HepG2 (cell line): Measurements from ENCODE around the gene TMEM139. TPM values are rescaled to one million over a fixed set of nuclear protein-coding genes. Genes with fewer than 3 reads are reported as not detected.

Experiments
- ATAC-seq: fragments of 200-7000 bp; cut with Tn5 transposase; 3 replicates; pipeline ENCODE4 v1.9.1; 2020; ENCODE audit warnings: mild to moderate bottlenecking, moderate library complexity
- BruUV-seq: library from RNA; stranded (reverse); fragments of 400-500 nt; replicated peaks from 2 replicates; lab custom pipeline; 2021; lab: Mats Ljungman, UMichigan
- CTCF ChIA-PET: fragments of 300-600 bp; formaldehyde crosslinking; extraction: SDS; loops from one replicate; lab custom pipeline; 2021; ENCODE audit warnings: low total read pairs, inconsistent platforms, low intra/inter-chr PET ratio; lab: Yijun Ruan, JAX
- POLR2A ChIA-PET: fragments of 350-600 bp; sonication (Branson Sonifier 250); formaldehyde crosslinking; loops from one replicate; lab custom pipeline; 2020; ENCODE audit warnings: antibody characterized with exemption, inconsistent platforms; lab: Yijun Ruan, JAX
- DNase-seq: peaks from one replicate; pipeline ENCODE4 v3.0.0-alpha.2; 2015; ENCODE audit warnings: low spot score
- FAIRE-seq: peaks from 3 replicates; lab custom pipeline; 2011; peaks lifted over from hg19 to GRCh38; lab: Jason Lieb, UNC
- H2AFZ ChIP-seq: one replicate; pipeline ENCODE4 v1.6.1; 2011; ENCODE audit warnings: low read length, inconsistent platforms
- H3K27ac ChIP-seq: fragments of 300-600 bp; 3 replicates; pipeline ENCODE4 v1.8.0; 2011; ENCODE audit warnings: mixed run types, mild to moderate bottlenecking, mixed read lengths, low read length, inconsistent platforms; ENCODE audit not compliant: insufficient read depth; ENCODE audit errors: extremely low read length
- H3K27me3 ChIP-seq, 2 experiments: fragments of 200-600 bp in 1 of 2; 2 replicates in 1 of 2; 3 replicates in 1 of 2; pipeline versions ENCODE4 v1.6.0 to v1.8.0; 2011; ENCODE audit warnings: low read length in 2 of 2, mild to moderate bottlenecking in 2 of 2, moderate library complexity in 2 of 2, inconsistent platforms in 1 of 2; ENCODE audit not compliant: insufficient read depth in 2 of 2, control insufficient read depth in 1 of 2
- H3K36me3 ChIP-seq, 2 experiments: fragments of 200-600 bp in 1 of 2; replicated peaks in 1 of 2; 2 replicates in 1 of 2; 3 replicates in 1 of 2; pipeline versions ENCODE4 v1.5.1 to v1.8.0; 2011; ENCODE audit warnings: low read length in 2 of 2, inconsistent platforms in 1 of 2; ENCODE audit not compliant: insufficient read depth in 2 of 2, control insufficient read depth in 1 of 2
- H3K4me1 ChIP-seq: 2 replicates; pipeline ENCODE4 v1.5.1; 2012; ENCODE audit warnings: low read length, inconsistent platforms; ENCODE audit not compliant: insufficient read depth
- H3K4me2 ChIP-seq: 2 replicates; pipeline ENCODE4 v1.6.0; 2011; ENCODE audit warnings: low read depth, low read length, inconsistent platforms
- H3K4me3 ChIP-seq, 3 experiments: fragments of 200-600 bp in 1 of 3; sonication (generic), shearing (Covaris generic) in 1 of 3; replicated peaks in 1 of 3; 2 replicates each; pipeline ENCODE4 v1.5.1; 2011 to 2016; ENCODE audit warnings: low read length in 3 of 3, inconsistent platforms in 2 of 3, low read depth in 2 of 3, mild to moderate bottlenecking in 2 of 3, control low read depth in 1 of 3, mixed read lengths in 1 of 3; ENCODE audit not compliant: insufficient read depth in 1 of 3
- H3K79me2 ChIP-seq: one replicate; pipeline ENCODE4 v1.6.1; 2011; ENCODE audit warnings: low read length, inconsistent platforms; ENCODE audit not compliant: insufficient read depth
- H3K9ac ChIP-seq: 2 replicates; pipeline ENCODE4 v1.6.0; 2011; ENCODE audit warnings: mild to moderate bottlenecking, low read depth, low read length, inconsistent platforms; ENCODE audit not compliant: insufficient read depth
- H3K9me3 ChIP-seq: 2 replicates; pipeline ENCODE4 v1.5.1; 2012; ENCODE audit warnings: mild to moderate bottlenecking, low read length
- H4K20me1 ChIP-seq: 2 replicates; pipeline ENCODE4 v1.6.0; 2011; ENCODE audit warnings: inconsistent platforms, mild to moderate bottlenecking, low read length, moderate library complexity; ENCODE audit not compliant: insufficient read depth
- ARID3A ChIP-seq: IDR thresholded peaks from 2 replicates; pipeline ENCODE4 v1.6.1; 2012; ENCODE audit warnings: low read depth, low read length, improper control_type of control experiment
- ERF ChIP-seq: IDR thresholded peaks from 2 replicates; pipeline ENCODE4 v1.6.1; 2018; ENCODE audit warnings: missing biosample characterization, missing genetic modification reagents
- EZH2 ChIP-seq: conservative IDR thresholded peaks from 2 replicates; pipeline ENCODE4 v1.6.1; 2012; ENCODE audit warnings: mild to moderate bottlenecking, low read depth, low read length, moderate library complexity
- KAT2B ChIP-seq: fragments of 150-350 bp; IDR thresholded peaks from 2 replicates; pipeline ENCODE4 v1.6.1; 2014; ENCODE audit warnings: low read depth, low read length, borderline replicate concordance
- PRDM15 ChIP-seq: sonication (generic); formaldehyde crosslinking; IDR thresholded peaks from 2 replicates; pipeline ENCODE4 v1.4.0; 2020; ENCODE audit warnings: missing genetic modification reagents
- SYNCRIP ChIP-seq: fragments of 200-400 bp; formaldehyde crosslinking; IDR thresholded peaks from 2 replicates; pipeline ENCODE4 v1.6.1; 2018; ENCODE audit warnings: mild to moderate bottlenecking, low read depth, low read length; ENCODE audit not compliant: insufficient read depth
- UBTF ChIP-seq: sonication (generic); formaldehyde crosslinking; IDR thresholded peaks from 2 replicates; pipeline ENCODE4 v1.4.0; 2020; ENCODE audit warnings: mild to moderate bottlenecking, missing genetic modification reagents
- ZMAT5 ChIP-seq: sonication (generic); formaldehyde crosslinking; IDR thresholded peaks from 2 replicates; pipeline ENCODE4 v1.5.0; 2020; ENCODE audit warnings: mild to moderate bottlenecking, low read depth, missing genetic modification reagents, borderline replicate concordance
- ZNF501 ChIP-seq: sonication (generic); formaldehyde crosslinking; IDR thresholded peaks from 2 replicates; pipeline ENCODE4 v1.5.1; 2020; ENCODE audit warnings: mild to moderate bottlenecking, moderate library complexity, missing genetic modification reagents
- ZNF614 ChIP-seq: IDR thresholded peaks from 2 replicates; pipeline ENCODE4 v1.6.1; 2018; ENCODE audit warnings: missing biosample characterization, missing genetic modification reagents, inconsistent platforms, borderline replicate concordance
- ZNF780A ChIP-seq: sonication (generic); formaldehyde crosslinking; IDR thresholded peaks from 2 replicates; pipeline ENCODE4 v1.8.0; 2022; ENCODE audit warnings: mild to moderate bottlenecking, missing genetic modification reagents, moderate library complexity
- ZNF883 ChIP-seq: sonication (generic); formaldehyde crosslinking; IDR thresholded peaks from 2 replicates; pipeline ENCODE4 v1.5.1; 2020; ENCODE audit warnings: mild to moderate bottlenecking, missing genetic modification reagents; ENCODE audit errors: not compliant biosample characterization
- WGBS: methylation state at CpG from one replicate; pipeline ENCODE4 v1.1.6; 2017; ENCODE audit warnings: low lambda C conversion rate; 5-methylcytosine and 5-hydroxymethylcytosine counted together
- in situ Hi-C: cut with HindIII; loops from 2 replicates; pipeline ENCODE4 v1.10.0; 2017; ENCODE audit warnings: low pct_unique_long_range_greater_than_20kb; ENCODE audit not compliant: extremely low pct_ligation_motif_present
- intact Hi-C: fragments of 100-400 bp; cut with micrococcal nuclease; formaldehyde crosslinking; loops from one replicate; pipeline ENCODE4 v1.10.0; 2022; ENCODE audit not compliant: unreplicated experiment
- polyA plus RNA-seq, 8 experiments: library from polyadenylated mRNA; depleted of rRNA in 3 of 8; stranded (reverse) in 7 of 8; unstranded in 1 of 8; fragments of >200 nt; fragmentation: Illumina TruSeq in 4 of 8; extraction: Trizol in 4 of 8; gene quantifications; 2 replicates each; pipeline versions ENCODE4 v1.2.1 to v1.2.3, GENCODE V29; 2011 to 2016; ENCODE audit warnings: low read depth in 4 of 8, missing spikeins in 1 of 8, mixed read lengths in 1 of 8; ENCODE audit not compliant: insufficient read depth in 1 of 8
- total RNA-seq, 5 experiments: library from RNA; depleted of rRNA; stranded (reverse); fragments of >200 nt; fragmentation: Illumina TruSeq; extraction: Trizol; gene quantifications; 2 replicates each; pipeline ENCODE4 v1.2.3, GENCODE V29; 2016; ENCODE audit warnings: low read depth in 1 of 5

TMEM139 gene
- total and polyA plus RNA-seq, 2 of the 13 experiments (the other 11 are each of a cell fraction or from before 2014, with no cell fraction given) = 7.9 to 14.0 TPM

- TF ChIP-seq PRDM15 (CRISPR knock-in tag) (no peak), ERF (no peak), ZNF883 (CRISPR knock-in tag) (no peak)
Measured at GRCh38 chr7:143243111-143243510, 41.6 kb upstream of the TMEM139 start (continued).

GRCh38 chr7:143243614-143244013 is 41.1 kb upstream of the TMEM139 start:
- ATAC-seq (peak; percentile 37; the same call in 2 of the 3 replicates), DNase-seq (no peak), FAIRE-seq (no peak)
- Histone ChIP-seq H3K9me3 (no peaks in the 10 kb centered on the region), H2AFZ (no peak overlapping the region), H4K20me1 (no peaks in the 10 kb centered on the region), H3K4me2 (peak overlapping the region; percentile 30), H3K9ac (no peak overlapping the region), H3K79me2 (no peaks in the 10 kb centered on the region), H3K4me1 (peaks cover 31% of the 10 kb centered on the region), H3K27me3 (no peaks in the 10 kb centered on the region), H3K27ac (no peak overlapping the region), H3K4me3 (no peak overlapping the region), H3K36me3 (no peaks in the 10 kb centered on the region)
- POLR2A ChIA-PET = interaction anchor here (2.0 kb wide), 1 partner anchor 20 kb away, joined by 7 read pairs; the partner anchor contains the start of gene GSTK1
- intact Hi-C loops = no loop called here
- TF ChIP-seq ZNF780A (CRISPR knock-in tag) = no peak
- TF ChIP-seq ZMAT5 (CRISPR knock-in tag) = no peak
- TF ChIP-seq UBTF = no peak
- no peak for TF ChIP-seq ZNF614
- no peak for TF ChIP-seq KAT2B
- no peak for TF ChIP-seq ZNF501
- no peak for TF ChIP-seq SYNCRIP
- no peak for TF ChIP-seq EZH2
- no peak for TF ChIP-seq ARID3A
- CTCF ChIA-PET = no interaction called here
- BruUV-seq = no TSS peak
- in situ Hi-C loops = loop anchor here (5.0 kb wide), 1 partner anchor 59 kb away; no protein-coding TSS in a partner anchor
- WGBS = 15% methylated on average over 3 of the region's 3 CpGs
